NT2/D1 (cell line): Measurements from ENCODE around the gene ZNF678.

Source experiments
- DNase-seq: peaks from one replicate; pipeline ENCODE4 v3.0.0-alpha.2; 2011; ENCODE audit warnings: low read depth, low spot score
- H3K27me3 ChIP-seq: 2 replicates; pipeline ENCODE4 v1.6.0; 2011; ENCODE audit warnings: mild to moderate bottlenecking; ENCODE audit not compliant: insufficient read length, insufficient read depth
- H3K36me3 ChIP-seq: 2 replicates; pipeline ENCODE4 v1.6.1; 2011; ENCODE audit warnings: mild to moderate bottlenecking, low read length, mixed read lengths; ENCODE audit not compliant: insufficient read depth, insufficient read length
- H3K4me1 ChIP-seq: 2 replicates; pipeline ENCODE4 v1.5.1; 2011; ENCODE audit not compliant: insufficient read depth, insufficient read length
- H3K4me3 ChIP-seq: 2 replicates; pipeline ENCODE4 v1.5.1; 2011; ENCODE audit warnings: low read depth; ENCODE audit not compliant: insufficient read length
- H3K9ac ChIP-seq: 2 replicates; pipeline ENCODE4 v1.6.0; 2011; ENCODE audit warnings: low read depth; ENCODE audit not compliant: insufficient read length
- H3K9me3 ChIP-seq: 2 replicates; pipeline ENCODE4 v1.5.1; 2011; ENCODE audit warnings: mild to moderate bottlenecking, low read length; ENCODE audit not compliant: insufficient read depth
- SUZ12 ChIP-seq: IDR thresholded peaks from 2 replicates; pipeline ENCODE4 v1.6.1; 2011; ENCODE audit not compliant: insufficient read length, insufficient read depth; ENCODE audit errors: extremely low read depth
- YY1 ChIP-seq: IDR thresholded peaks from 2 replicates; pipeline ENCODE4 v1.6.1; 2011; ENCODE audit not compliant: insufficient read length, insufficient read depth
- ZNF274 ChIP-seq: IDR thresholded peaks from 2 replicates; pipeline ENCODE4 v1.6.1; 2011; ENCODE audit warnings: mild to moderate bottlenecking, low read depth, low read length

Gene ZNF678

GRCh38 chr1:227563324-227564201, at the start of gene ZNF678:
ZNF678 (plus strand) TSS chr1:227563556; CDS start chr1:227650992, 87,436 bp downstream.
- Histone ChIP-seq H3K4me3 (peak within 1 kb of the TSS; percentile 91), H3K36me3 (peaks cover 7% of the 10 kb centered on the region), H3K27me3 (no peaks in the 10 kb centered on the region), H3K9ac (peak within 1 kb of the TSS; percentile 96), H3K9me3 (peaks cover 8% of the 10 kb centered on the region; the same call in 1 of the 2 replicates), H3K4me1 (no peaks in the 10 kb centered on the region)
- no peak for TF ChIP-seq SUZ12
- TF ChIP-seq YY1 = peak; percentile 81
- TF ChIP-seq ZNF274 = no peak
- DNase-seq = peak; percentile 96

DNA sequence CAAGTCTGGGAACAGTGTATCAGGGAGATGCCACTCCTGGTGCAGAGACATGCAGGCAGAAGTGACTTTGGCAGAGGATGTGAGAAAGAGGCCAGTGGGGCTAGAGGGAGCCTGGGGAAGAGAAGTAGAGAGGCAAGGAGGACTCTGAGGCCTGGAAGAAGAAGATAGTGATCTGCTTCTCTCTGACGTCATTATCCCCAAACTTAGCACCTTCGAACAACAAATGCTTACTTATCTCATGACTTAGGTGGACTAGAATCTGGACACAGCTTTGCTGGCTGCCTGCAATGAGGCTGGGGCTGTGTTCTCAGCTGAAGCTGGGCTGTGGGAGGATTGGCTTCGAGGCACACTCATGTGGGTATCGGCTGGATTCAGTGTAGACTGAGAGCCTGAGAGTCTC, 44.5 kb upstream of the ZNF678 start:
- Histone ChIP-seq H3K36me3 (no peaks in the 10 kb centered on the region), H3K4me1 (no peaks in the 10 kb centered on the region), H3K27me3 (no peaks in the 10 kb centered on the region), H3K4me3 (no peak overlapping the region), H3K9me3 (no peaks in the 10 kb centered on the region), H3K9ac (no peak overlapping the region)
- TF ChIP-seq YY1 (no peak), ZNF274 (no peak), SUZ12 (no peak)
- no peak for DNase-seq

DNA sequence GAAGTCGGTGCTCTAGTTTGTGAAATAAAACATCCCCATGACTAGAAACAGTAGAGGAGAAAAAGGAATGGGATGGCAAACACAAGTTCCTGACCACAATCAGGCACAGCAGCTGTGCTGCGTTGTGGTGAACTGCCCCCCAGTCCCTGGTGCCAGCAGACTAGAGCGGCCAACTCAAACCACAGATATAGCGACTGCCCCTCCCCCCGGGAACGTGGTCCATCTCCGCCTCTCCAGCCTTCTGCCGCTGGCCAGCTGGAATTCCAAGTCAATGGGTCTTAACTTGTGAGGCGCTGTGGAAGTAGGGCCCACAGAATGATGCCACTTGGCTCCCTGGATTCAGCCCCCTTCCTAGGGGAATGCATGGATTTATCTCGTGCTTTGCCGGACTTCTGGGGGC, 41.6 kb upstream of the ZNF678 start:
- DNase-seq = no peak
- H3K9me3 ChIP-seq = 0 out of 2 replicates have a peak, but pooled peaks cover 5% of the 10 kb centered on the region
- H3K27me3 ChIP-seq = no peaks in the 10 kb centered on the region
- no peaks in the 10 kb centered on the region for H3K36me3 ChIP-seq
- no peaks in the 10 kb centered on the region for H3K4me1 ChIP-seq
- H3K9ac ChIP-seq = no peak overlapping the region
- H3K4me3 ChIP-seq = no peak overlapping the region
- TF ChIP-seq ZNF274 = no peak
- no peak for TF ChIP-seq SUZ12
- TF ChIP-seq YY1 = no peak

GRCh38 chr1:227526524-227526923, 36.8 kb upstream of the ZNF678 start:
- TF ChIP-seq ZNF274 (no peak), SUZ12 (no peak), YY1 (no peak)
- no peak for DNase-seq
- no peaks in the 10 kb centered on the region for H3K27me3 ChIP-seq
- H3K4me3 ChIP-seq = no peak overlapping the region
- H3K9ac ChIP-seq = no peak overlapping the region
- no peaks in the 10 kb centered on the region for H3K36me3 ChIP-seq
- peaks cover 48% of the 10 kb centered on the region for H3K9me3 ChIP-seq
- H3K4me1 ChIP-seq = no peaks in the 10 kb centered on the region

GRCh38 chr1:227532019-227532619, 31.2 kb upstream of the ZNF678 start:
- no peaks in the 10 kb centered on the region for H3K27me3 ChIP-seq
- no peak for TF ChIP-seq SUZ12
- no peak for TF ChIP-seq YY1
- no peak for TF ChIP-seq ZNF274
- peaks cover 75% of the 10 kb centered on the region for H3K9me3 ChIP-seq
- H3K4me3 ChIP-seq = no peak overlapping the region
- H3K4me1 ChIP-seq = no peaks in the 10 kb centered on the region
- DNase-seq = no peak
- H3K9ac ChIP-seq = no peak overlapping the region
- no peaks in the 10 kb centered on the region for H3K36me3 ChIP-seq

GRCh38 chr1:227540170-227541098, 22.9 kb upstream of the ZNF678 start:
- H3K9ac ChIP-seq = no peak overlapping the region
- H3K36me3 ChIP-seq = no peaks in the 10 kb centered on the region
- DNase-seq = no peak
- peaks cover 11% of the 10 kb centered on the region for H3K27me3 ChIP-seq
- H3K4me3 ChIP-seq = no peak overlapping the region
- peaks cover 26% of the 10 kb centered on the region for H3K9me3 ChIP-seq
- peaks cover 2% of the 10 kb centered on the region for H3K4me1 ChIP-seq
- no peak for TF ChIP-seq SUZ12
- TF ChIP-seq YY1 = no peak
- TF ChIP-seq ZNF274 = no peak

DNA sequence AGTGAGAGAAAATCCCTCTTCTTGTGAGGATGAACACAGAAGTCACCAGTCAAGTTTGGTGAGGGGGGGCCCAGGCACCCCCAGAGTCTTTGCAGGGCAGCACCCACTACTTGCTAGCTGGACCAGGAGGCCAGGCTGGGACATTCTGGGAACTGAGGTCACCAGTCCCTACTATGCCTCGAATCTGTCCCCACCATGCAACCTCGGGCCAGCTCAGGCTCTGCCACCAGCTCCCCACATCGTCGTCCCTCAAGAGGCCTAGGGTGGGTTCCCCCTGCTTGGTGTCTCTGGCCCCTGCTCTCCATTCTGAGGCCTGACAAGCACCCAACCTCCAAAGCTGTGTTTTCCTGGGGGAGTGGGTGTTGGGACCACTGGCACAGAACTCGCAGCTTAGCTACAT, 22.2 kb upstream of the ZNF678 start:
- peak overlapping the region; percentile 75 for H3K4me3 ChIP-seq
- DNase-seq = no peak
- peaks cover 11% of the 10 kb centered on the region for H3K27me3 ChIP-seq
- no peak for TF ChIP-seq ZNF274
- no peak for TF ChIP-seq YY1
- TF ChIP-seq SUZ12 = no peak
- H3K9ac ChIP-seq = no peak overlapping the region
- peaks cover 2% of the 10 kb centered on the region for H3K4me1 ChIP-seq
- no peaks in the 10 kb centered on the region for H3K36me3 ChIP-seq
- H3K9me3 ChIP-seq = peaks cover 20% of the 10 kb centered on the region
